Right renal cortex interstitium (tissue), 3 donors: ENCODE results near the gene UPK2. TPM values are rescaled to one million over a fixed set of nuclear protein-coding genes. Genes with fewer than 3 reads are reported as not detected.
A peak's percentile ranks its signal among the peaks of the same experiment; 100 is the strongest.
"Not testable (repeated sequence)": the region's sequence is repeated elsewhere in the genome, so short reads cannot be mapped to it uniquely, and the experiment has no call there.

Experiments
- DNase-seq, 3 donors: peaks; one replicate each; pipeline ENCODE4 v3.0.0-alpha.2; 2013; ENCODE audit warnings: low read depth in 3 of 3, low spot score in 2 of 3
- polyA plus RNA-seq, 3 donors: library from polyadenylated mRNA; unstranded; fragments of 120-200 nt; gene quantifications; one replicate each; pipeline ENCODE4 v1.2.1, GENCODE V29; 2013; ENCODE audit not compliant: insufficient read length in 3 of 3

The UPK2 gene
- polyA plus RNA-seq, 3 donors, result 0.22 to 16.8 (median 7.0) TPM

DNA sequence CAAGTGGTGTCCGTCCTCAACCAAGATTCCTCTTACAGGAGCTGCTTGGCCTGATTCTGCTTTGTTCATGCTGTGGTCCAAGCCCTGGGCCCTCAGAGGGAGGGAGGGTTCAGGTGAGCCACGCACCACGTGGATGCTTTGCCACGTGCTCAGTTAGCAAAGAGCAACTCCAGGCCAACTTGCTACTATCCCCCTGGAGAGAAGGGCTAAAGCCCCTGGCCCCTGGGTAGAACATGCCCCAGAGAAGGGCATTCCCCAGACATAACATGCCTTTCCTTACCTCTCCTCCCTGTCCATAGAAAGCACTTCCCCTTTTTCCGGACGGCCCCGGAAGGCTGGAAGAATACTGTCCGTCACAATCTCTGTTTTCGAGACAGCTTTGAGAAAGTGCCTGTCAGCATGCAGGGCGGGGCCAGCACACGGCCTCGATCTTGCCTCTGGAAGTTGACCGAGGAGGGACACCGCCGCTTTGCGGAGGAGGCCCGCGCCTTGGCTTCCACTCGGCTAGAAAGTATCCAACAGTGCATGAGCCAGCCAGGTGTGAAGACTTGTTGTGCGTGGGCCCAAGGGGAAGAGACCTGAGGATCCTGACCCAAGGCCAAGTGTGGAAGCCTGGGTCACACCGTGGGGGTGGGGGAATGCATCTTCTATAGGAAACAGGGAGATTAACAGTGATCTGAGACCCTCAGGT, 24.2 kb downstream of the UPK2 start:
- no peak for DNase-seq

DNA sequence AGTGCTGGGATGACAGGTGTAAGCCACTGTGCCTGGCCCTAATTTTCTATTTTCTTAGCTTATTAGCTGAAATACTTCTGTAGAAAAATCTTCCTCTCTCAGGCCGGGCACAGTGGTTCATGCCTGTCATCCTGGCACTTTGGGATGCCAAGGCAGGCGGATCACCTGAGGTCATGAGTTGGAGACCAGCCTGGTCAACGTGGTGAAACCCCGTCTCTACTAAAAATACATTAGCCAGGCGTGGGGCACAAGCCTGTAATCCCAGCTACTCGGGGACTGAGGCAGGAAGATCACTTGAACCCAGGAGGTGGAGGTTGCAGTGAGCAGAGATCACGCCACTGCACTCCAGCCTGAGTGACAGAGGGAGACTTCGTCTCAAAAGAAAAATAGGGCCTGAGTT, 28.2 kb downstream of the UPK2 start:
- not testable (repeated sequence) for DNase-seq

DNA sequence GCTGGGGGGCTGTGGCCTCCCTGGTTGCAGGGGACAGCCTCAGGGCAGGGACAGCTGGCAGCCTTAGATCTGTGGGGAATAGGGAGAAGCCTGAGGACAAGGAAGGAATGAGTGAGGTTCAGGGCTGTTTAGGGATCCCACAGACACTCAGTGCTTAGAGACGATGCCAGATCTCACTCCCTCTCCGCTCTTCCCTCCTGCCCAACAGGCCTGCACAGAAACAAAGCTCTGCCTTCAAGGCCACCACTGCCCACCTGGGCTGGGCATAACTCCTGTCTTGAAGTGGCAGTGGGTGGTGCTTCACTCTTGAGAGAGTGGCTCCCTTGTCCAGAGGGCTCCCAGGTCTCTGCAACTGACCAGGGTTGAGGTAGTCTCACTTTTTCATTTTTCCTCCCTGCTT, 28.7 kb downstream of the UPK2 start:
- DNase-seq, result no peak

- no peak for DNase-seq
Measured at GRCh38 chr11:118988280-118988679, 32.2 kb downstream of the UPK2 start.

GRCh38 chr11:118991486-118992038, 35.5 kb downstream of the UPK2 start:
- DNase-seq, result not testable (repeated sequence)

GRCh38 chr11:118996926-118997626, 41.0 kb downstream of the UPK2 start:
- DNase-seq, result no peak

DNA sequence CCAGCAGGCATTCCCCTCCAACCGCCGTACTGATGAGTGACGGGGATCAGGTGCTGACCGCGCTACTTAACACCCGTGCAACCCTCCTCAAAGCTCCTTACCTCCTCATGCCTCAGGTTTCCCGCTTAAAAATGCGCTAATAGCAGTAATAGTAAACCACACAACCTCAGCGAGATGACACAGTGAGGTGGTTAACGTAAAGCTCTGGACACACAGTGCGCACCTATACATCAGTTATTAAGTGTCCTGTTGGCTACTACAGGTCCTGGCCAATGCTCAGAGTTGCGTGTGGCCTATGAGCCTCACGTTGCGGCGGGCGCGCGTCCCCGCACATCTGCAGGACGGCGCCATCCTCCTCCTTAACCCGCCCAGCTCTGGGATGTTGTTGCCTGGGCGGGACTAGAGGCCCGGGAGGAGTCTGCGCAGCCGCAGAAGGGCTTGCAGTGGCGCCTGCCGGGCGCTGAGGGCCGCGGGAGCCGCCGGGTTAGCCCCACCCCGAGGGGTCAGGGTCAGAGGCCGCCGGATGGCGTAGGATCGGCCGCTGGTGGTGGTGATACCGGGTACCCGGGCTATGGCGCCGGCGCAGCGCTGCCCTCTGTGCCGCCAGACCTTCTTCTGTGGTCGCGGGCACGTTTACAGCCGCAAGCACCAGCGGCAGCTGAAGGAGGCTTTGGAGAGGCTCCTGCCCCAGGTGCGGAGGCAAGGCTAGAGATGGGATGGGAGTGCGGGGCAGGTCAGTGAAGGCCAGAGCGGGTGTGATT, 41.7 kb downstream of the UPK2 start, which contains the start of gene CENATAC:
Gene CENATAC (plus strand): TSS at position 512 of the 761 bp plus-strand sequence. CDS start 60 bp downstream, at position 572.
- peak; percentile 65 to 79 (median 77) for DNase-seq

DNA sequence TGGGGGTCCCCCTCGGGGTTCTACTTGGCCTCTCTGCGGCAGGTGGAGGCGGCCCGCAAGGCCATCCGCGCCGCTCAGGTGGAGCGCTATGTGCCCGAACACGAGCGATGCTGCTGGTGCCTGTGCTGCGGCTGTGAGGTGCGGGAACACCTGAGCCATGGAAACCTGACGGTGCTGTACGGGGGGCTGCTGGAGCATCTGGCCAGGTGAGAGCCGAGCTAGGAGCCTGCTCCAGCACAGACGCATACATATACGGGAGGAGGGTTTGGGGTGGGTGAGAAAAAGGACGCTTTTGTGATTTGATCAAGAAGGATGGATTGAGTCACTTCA, 42.3 kb downstream of the UPK2 start:
- DNase-seq, result no peak

DNA sequence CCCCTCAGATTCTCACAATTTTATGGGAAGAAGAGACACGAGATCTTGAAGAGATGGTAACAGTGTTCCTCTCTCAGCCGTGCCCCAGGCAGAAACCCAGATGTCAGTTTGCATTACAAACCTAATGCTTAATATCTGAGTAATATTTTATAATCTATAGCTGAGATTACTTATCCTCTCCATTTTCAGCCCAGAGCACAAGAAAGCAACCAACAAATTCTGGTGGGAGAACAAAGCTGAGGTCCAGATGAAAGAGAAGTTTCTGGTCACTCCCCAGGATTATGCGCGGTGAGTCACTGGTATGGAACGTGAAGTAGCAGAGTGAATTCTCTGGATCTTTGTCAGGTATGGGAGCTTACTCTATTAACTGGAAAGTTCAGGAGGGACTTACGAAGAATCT, 42.7 kb downstream of the UPK2 start:
- no peak for DNase-seq

DNA sequence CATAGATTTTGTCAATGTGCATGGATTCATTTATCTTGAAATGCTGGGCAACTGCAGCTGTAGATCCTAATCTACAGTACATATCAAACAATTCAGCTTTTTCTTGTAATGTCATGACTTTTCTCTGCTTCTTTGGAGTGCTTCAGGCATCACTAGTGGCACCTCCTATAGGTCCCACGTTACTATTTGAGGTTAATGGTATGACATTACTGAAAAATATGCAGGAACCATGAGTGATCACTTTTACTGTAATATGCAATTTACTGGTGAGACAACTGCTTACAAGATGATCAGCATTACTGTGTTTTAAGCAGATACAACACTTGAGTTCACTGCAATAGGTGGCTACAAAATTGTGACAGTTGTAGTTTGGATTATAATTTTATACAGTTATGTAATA, 44.8 kb downstream of the UPK2 start:
- DNase-seq, result no peak

- DNase-seq, result no peak
Measured at GRCh38 chr11:119006656-119007055, 50.6 kb downstream of the UPK2 start.

Other genes with a start within 250 kb of the UPK2 start
- gene DDX6, start 165.1 kb upstream of the UPK2 start, polyA plus RNA-seq, result 100 to 1,000 TPM; 132 to 136 (median 135) TPM
- not detected for gene CXCR5, start 72.4 kb upstream of the UPK2 start, polyA plus RNA-seq
- gene BCL9L, start 30.4 kb upstream of the UPK2 start, polyA plus RNA-seq, result 10 to 100 TPM; 21.3 to 23.4 (median 23.0) TPM
- gene FOXR1, start 15.5 kb downstream of the UPK2 start, polyA plus RNA-seq, result not detected
- 10 to 100 TPM; 16.1 to 17.8 (median 17.1) TPM for gene CENATAC, start 41.8 kb downstream of the UPK2 start, polyA plus RNA-seq
- 1,000 to 10,000 TPM; 1,153 to 1,249 (median 1,180) TPM for gene RPS25, start 62.0 kb downstream of the UPK2 start, polyA plus RNA-seq
- gene TRAPPC4, start 62.5 kb downstream of the UPK2 start, polyA plus RNA-seq, result 100 to 1,000 TPM in 2 of 3 donors, 10 to 100 TPM in 1; 92.9 to 142 (median 100) TPM
- 100 to 1,000 TPM in 1 of 3 donors, 10 to 100 TPM in 2; 81.1 to 115 (median 99.9) TPM for gene SLC37A4, start 74.6 kb downstream of the UPK2 start, polyA plus RNA-seq
- gene HYOU1, start 100.9 kb downstream of the UPK2 start, polyA plus RNA-seq, result 100 to 1,000 TPM; 110 to 129 (median 127) TPM
- gene VPS11, start 111.5 kb downstream of the UPK2 start, polyA plus RNA-seq, result 10 to 100 TPM; 52.2 to 59.8 (median 54.6) TPM
- 10 to 100 TPM; 24.5 to 29.5 (median 26.8) TPM for gene HMBS, start 128.6 kb downstream of the UPK2 start, polyA plus RNA-seq
- gene DPAGT1, start 145.6 kb downstream of the UPK2 start, polyA plus RNA-seq, result 10 to 100 TPM; 55.7 to 62.6 (median 56.9) TPM
- gene C2CD2L, start 151.0 kb downstream of the UPK2 start, polyA plus RNA-seq, result 10 to 100 TPM in 1 of 3 donors, 1 to 10 TPM in 2; 9.3 to 12.0 (median 9.5) TPM
- gene HINFP, start 165.3 kb downstream of the UPK2 start, polyA plus RNA-seq, result 10 to 100 TPM; 24.3 to 30.5 (median 29.3) TPM
- gene ABCG4, start 192.8 kb downstream of the UPK2 start, polyA plus RNA-seq, result under 1 TPM; 0.74 to 0.79 (median 0.74) TPM
- gene NLRX1, start 212.4 kb downstream of the UPK2 start, polyA plus RNA-seq, result 10 to 100 TPM in 2 of 3 donors, 1 to 10 TPM in 1; 9.7 to 11.3 (median 10.3) TPM
- gene NHERF4, start 229.2 kb downstream of the UPK2 start, polyA plus RNA-seq, result 10 to 100 TPM; 11.7 to 15.4 (median 12.0) TPM